Activated T-helper 1 cell treated with Interleukin-2 at 50 U/mL for 16 hours (primary cell): Measurements from ENCODE around the gene SLC35D2.
"Not testable (repeated sequence)": the region's sequence is repeated elsewhere in the genome, so short reads cannot be mapped to it uniquely, and the experiment has no call there.

Experiments used
- DNase-seq: peaks from one replicate; pipeline ENCODE4 v3.0.0-alpha.2; 2020; ENCODE audit warnings: low read depth

SLC35D2 gene

GRCh38 chr9:96309850-96310249, 73.7 kb downstream of the SLC35D2 start:
- DNase-seq, result no peak

GRCh38 chr9:96306958-96307357, 76.6 kb downstream of the SLC35D2 start:
- DNase-seq, result not testable (repeated sequence)

GRCh38 chr9:96305171-96305570, 78.3 kb downstream of the SLC35D2 start:
- DNase-seq, result no peak

- no peak for DNase-seq
These were observed 79.3 kb downstream of the SLC35D2 start for GRCh38 chr9:96304230-96304629.

GRCh38 chr9:96302021-96302420, 81.5 kb downstream of the SLC35D2 start, which contains the start of gene HSD17B3:
Gene HSD17B3 (minus strand): TSS chr9:96302176. CDS start chr9:96302104, 72 bp downstream.
- DNase-seq, result no peak

- DNase-seq, result no peak
These were observed 83.7 kb downstream of the SLC35D2 start for GRCh38 chr9:96299823-96300222.

GRCh38 chr9:96294159-96294545, 89.4 kb downstream of the SLC35D2 start:
- DNase-seq, result no peak

GRCh38 chr9:96293498-96294158, 89.9 kb downstream of the SLC35D2 start:
- no peak for DNase-seq

GRCh38 chr9:96289392-96289791, 94.1 kb downstream of the SLC35D2 start:
- no peak for DNase-seq

GRCh38 chr9:96281641-96282040, 101.9 kb downstream of the SLC35D2 start:
- DNase-seq, result no peak

GRCh38 chr9:96279932-96280331, 103.6 kb downstream of the SLC35D2 start:
- DNase-seq, result no peak

GRCh38 chr9:96274939-96275338, 108.6 kb downstream of the SLC35D2 start:
- DNase-seq, result no peak
